ENCODE results near the gene KRTAP5-7. TPM values are rescaled to one million over a fixed set of nuclear protein-coding genes. Genes with fewer than 3 reads are reported as not detected.

KRTAP5-7 gene
- total RNA-seq, 2 donors from 2014 or later, result not detected

DNA sequence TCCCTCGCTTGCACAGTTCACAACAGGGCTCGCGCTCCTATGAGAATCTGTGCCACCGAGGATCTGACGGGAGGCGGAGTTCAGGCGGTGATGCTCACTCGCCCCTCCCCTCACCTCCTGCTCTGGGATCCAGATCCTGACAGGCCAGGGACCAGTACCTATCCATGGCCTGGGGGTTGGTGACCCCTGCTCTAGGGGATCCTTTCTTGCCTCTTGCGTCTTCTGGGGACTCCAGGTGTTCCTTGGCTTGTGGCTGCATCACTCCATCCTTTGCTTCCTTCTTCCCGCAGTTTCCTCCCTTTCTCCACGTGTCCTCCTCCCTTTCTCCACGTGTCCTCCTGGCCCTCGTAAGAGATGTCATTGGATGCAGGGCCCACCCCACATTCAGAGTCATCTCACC lies 30.6 kb upstream of the KRTAP5-7 start:
- Mint-ChIP-seq H3K27me3 (ENCODE audit: insufficient read depth) (no peaks in the 10 kb centered on the region), H3K36me3 (ENCODE audit: low read depth) (peaks cover 80% of the 10 kb centered on the region), H3K4me1 (no peaks in the 10 kb centered on the region), H3K4me3 (no peak overlapping the region), H3K9me3 (no peaks in the 10 kb centered on the region), H3K27ac (no peak overlapping the region)
- TF ChIP-seq, protein P1, sequence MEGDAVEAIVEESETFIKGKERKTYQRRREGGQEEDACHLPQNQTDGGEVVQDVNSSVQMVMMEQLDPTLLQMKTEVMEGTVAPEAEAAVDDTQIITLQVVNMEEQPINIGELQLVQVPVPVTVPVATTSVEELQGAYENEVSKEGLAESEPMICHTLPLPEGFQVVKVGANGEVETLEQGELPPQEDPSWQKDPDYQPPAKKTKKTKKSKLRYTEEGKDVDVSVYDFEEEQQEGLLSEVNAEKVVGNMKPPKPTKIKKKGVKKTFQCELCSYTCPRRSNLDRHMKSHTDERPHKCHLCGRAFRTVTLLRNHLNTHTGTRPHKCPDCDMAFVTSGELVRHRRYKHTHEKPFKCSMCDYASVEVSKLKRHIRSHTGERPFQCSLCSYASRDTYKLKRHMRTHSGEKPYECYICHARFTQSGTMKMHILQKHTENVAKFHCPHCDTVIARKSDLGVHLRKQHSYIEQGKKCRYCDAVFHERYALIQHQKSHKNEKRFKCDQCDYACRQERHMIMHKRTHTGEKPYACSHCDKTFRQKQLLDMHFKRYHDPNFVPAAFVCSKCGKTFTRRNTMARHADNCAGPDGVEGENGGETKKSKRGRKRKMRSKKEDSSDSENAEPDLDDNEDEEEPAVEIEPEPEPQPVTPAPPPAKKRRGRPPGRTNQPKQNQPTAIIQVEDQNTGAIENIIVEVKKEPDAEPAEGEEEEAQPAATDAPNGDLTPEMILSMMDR (conservative IDR thresholded peaks at IDR 0.05), result no peak
- H3K4me1 ChIP-seq (ENCODE audit: control insufficient read depth, insufficient read depth, low read length), result no peaks in the 10 kb centered on the region
- H3K4me3 ChIP-seq (ENCODE audit: low read length), result no peak overlapping the region
- H3K27me3 ChIP-seq (ENCODE audit: control insufficient read depth, insufficient read depth, low read length, poor library complexity, severe bottlenecking), result no peaks in the 10 kb centered on the region
- H3K9ac ChIP-seq (ENCODE audit: extremely low read depth, low read length, poor library complexity, severe bottlenecking), result no peak overlapping the region
- 94 to 97% methylated on average over 11 to 13 of the region's 13 CpGs for whole genome bisulfite sequencing, 2 experiments (ENCODE audit: insufficient coverage in 1 of 2, insufficient read length in 1 of 2)
- H3K27ac ChIP-seq (ENCODE audit: low read depth, low read length), result no peak overlapping the region
- peaks cover 44% of the 10 kb centered on the region for H3K36me3 ChIP-seq (ENCODE audit: control insufficient read depth, insufficient read depth, low read length)
- DNase-seq, result no peak
- no peaks in the 10 kb centered on the region for H3K9me3 ChIP-seq (ENCODE audit: control insufficient read depth, low read length)

DNA sequence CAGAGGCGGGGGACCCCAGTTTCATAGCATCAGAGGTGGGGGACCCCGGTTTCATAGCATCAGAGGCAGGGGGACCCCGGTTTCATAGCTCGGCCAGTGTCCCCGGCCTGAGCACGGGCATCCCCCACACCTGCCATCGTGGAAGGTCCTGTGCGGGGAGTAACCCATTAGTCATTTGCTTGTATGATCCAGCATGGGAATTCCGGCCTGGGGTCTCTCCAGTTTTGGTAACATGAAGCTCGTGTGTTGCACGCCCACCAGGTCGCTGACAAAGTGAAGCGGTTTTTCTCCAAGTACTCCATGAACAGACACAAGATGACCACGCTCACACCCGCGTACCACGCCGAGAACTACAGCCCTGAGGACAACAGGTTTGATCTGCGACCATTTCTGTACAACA lies 29.0 kb upstream of the KRTAP5-7 start:
- H3K4me1 Mint-ChIP-seq, result no peaks in the 10 kb centered on the region
- WGBS, 2 experiments (ENCODE audit: insufficient coverage in 1 of 2, insufficient read length in 1 of 2), result 92 to 95% methylated on average over 13 to 19 of the region's 19 CpGs
- Histone ChIP-seq H3K9ac (ENCODE audit: extremely low read depth, low read length, poor library complexity, severe bottlenecking) (no peak overlapping the region), H3K36me3 (ENCODE audit: control insufficient read depth, insufficient read depth, low read length) (peaks cover 44% of the 10 kb centered on the region), H3K27ac (ENCODE audit: low read depth, low read length) (no peak overlapping the region), H3K27me3 (ENCODE audit: control insufficient read depth, insufficient read depth, low read length, poor library complexity, severe bottlenecking) (no peaks in the 10 kb centered on the region), H3K4me3 (ENCODE audit: low read length) (no peak overlapping the region), H3K9me3 (ENCODE audit: control insufficient read depth, low read length) (no peaks in the 10 kb centered on the region), H3K4me1 (ENCODE audit: control insufficient read depth, insufficient read depth, low read length) (no peaks in the 10 kb centered on the region)
- TF ChIP-seq, protein P1 (conservative IDR thresholded peaks at IDR 0.05), result no peak
- no peak for DNase-seq
- no peak overlapping the region for H3K4me3 Mint-ChIP-seq
- H3K36me3 Mint-ChIP-seq (ENCODE audit: low read depth), result peaks cover 67% of the 10 kb centered on the region
- no peak overlapping the region for H3K27ac Mint-ChIP-seq
- H3K9me3 Mint-ChIP-seq, result no peaks in the 10 kb centered on the region
- H3K27me3 Mint-ChIP-seq (ENCODE audit: insufficient read depth), result no peaks in the 10 kb centered on the region

DNA sequence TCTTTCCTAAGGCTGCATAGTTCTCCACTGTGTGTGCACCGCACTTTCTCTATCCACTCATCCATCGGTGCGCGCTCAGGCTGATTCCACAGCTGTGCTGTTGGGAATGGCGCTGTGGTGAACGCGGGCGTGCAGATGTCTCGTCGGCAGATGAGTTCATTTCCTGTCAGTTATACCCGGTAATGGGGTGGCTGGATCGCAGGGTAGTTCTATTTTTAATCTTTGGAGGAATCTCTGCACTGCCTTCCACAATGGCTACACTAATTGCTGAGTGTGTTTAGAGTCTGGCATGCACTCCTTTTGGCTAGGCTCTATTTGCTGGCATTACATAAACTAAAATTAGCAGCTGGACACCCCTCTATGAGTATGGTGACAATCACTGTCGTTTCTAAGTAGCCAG lies 27.9 kb upstream of the KRTAP5-7 start:
- TF ChIP-seq, protein P1 (conservative IDR thresholded peaks at IDR 0.05), result no peak
- no peaks in the 10 kb centered on the region for H3K9me3 ChIP-seq (ENCODE audit: control insufficient read depth, low read length)
- no peak overlapping the region for H3K9ac ChIP-seq (ENCODE audit: extremely low read depth, low read length, poor library complexity, severe bottlenecking)
- no peak overlapping the region for H3K4me3 Mint-ChIP-seq
- H3K27ac ChIP-seq (ENCODE audit: low read depth, low read length), result no peak overlapping the region
- H3K27me3 Mint-ChIP-seq (ENCODE audit: insufficient read depth), result no peaks in the 10 kb centered on the region
- DNase-seq, result no peak
- peaks cover 63% of the 10 kb centered on the region for H3K36me3 Mint-ChIP-seq (ENCODE audit: low read depth)
- no peak overlapping the region for H3K27ac Mint-ChIP-seq
- no peaks in the 10 kb centered on the region for H3K27me3 ChIP-seq (ENCODE audit: control insufficient read depth, insufficient read depth, low read length, poor library complexity, severe bottlenecking)
- peaks cover 40% of the 10 kb centered on the region for H3K36me3 ChIP-seq (ENCODE audit: control insufficient read depth, insufficient read depth, low read length)
- H3K4me1 ChIP-seq (ENCODE audit: control insufficient read depth, insufficient read depth, low read length), result peaks cover 4% of the 10 kb centered on the region
- H3K4me3 ChIP-seq (ENCODE audit: low read length), result no peak overlapping the region
- 97 to 98% methylated on average over 9 to 13 of the region's 13 CpGs for WGBS, 2 experiments (ENCODE audit: insufficient coverage in 1 of 2, insufficient read length in 1 of 2)
- peaks cover 3% of the 10 kb centered on the region for H3K4me1 Mint-ChIP-seq
- H3K9me3 Mint-ChIP-seq, result no peaks in the 10 kb centered on the region
